DOHH2 (cell line): ENCODE results near the gene LGALS3BP.

ENCODE experiments used
- H3F3A ChIP-seq: fragments of 200-600 bp; sonication (generic), shearing (Covaris generic); 2 replicates; pipeline ENCODE4 v1.6.0; 2016; ENCODE audit warnings: antibody characterized with exemption, mild to moderate bottlenecking; ENCODE audit not compliant: control insufficient read depth, insufficient read depth
- H3K27ac ChIP-seq: fragments of 200-600 bp; sonication (generic); 2 replicates; pipeline ENCODE4 v1.5.1; 2014; ENCODE audit warnings: low read depth, mild to moderate bottlenecking, low read length, moderate library complexity
- H3K27me3 ChIP-seq: fragments of 200-600 bp; sonication (generic); 2 replicates; pipeline ENCODE4 v1.6.1; 2014; ENCODE audit warnings: mild to moderate bottlenecking, low read length, mixed read lengths; ENCODE audit not compliant: control insufficient read depth
- H3K36me3 ChIP-seq: fragments of 200-600 bp; sonication (generic); 2 replicates; pipeline ENCODE4 v1.6.1; 2014; ENCODE audit warnings: mild to moderate bottlenecking, low read length, moderate library complexity, mixed read lengths; ENCODE audit not compliant: control insufficient read depth
- H3K4me1 ChIP-seq: fragments of 200-600 bp; sonication (generic); 2 replicates; pipeline ENCODE4 v1.6.1; 2014; ENCODE audit warnings: mild to moderate bottlenecking, low read length, mixed read lengths; ENCODE audit not compliant: control insufficient read depth
- H3K4me2 ChIP-seq: fragments of 200-600 bp; sonication (generic); 2 replicates; pipeline ENCODE4 v1.6.0; 2014; ENCODE audit warnings: mild to moderate bottlenecking, low read length, moderate library complexity
- H3K4me3 ChIP-seq: fragments of 200-600 bp; sonication (generic); 2 replicates; pipeline ENCODE4 v1.5.1; 2014; ENCODE audit warnings: mild to moderate bottlenecking, low read length, mixed read lengths
- H3K79me2 ChIP-seq: fragments of 200-600 bp; sonication (generic); 2 replicates; pipeline ENCODE4 v1.6.1; 2014; ENCODE audit warnings: mild to moderate bottlenecking, low read length, mixed read lengths; ENCODE audit not compliant: control insufficient read depth
- H3K9me2 ChIP-seq: fragments of 200-600 bp; sonication (generic); replicated peaks from 2 replicates; pipeline ENCODE4 v1.6.1; 2014; ENCODE audit warnings: mild to moderate bottlenecking, low read length, mixed read lengths; ENCODE audit not compliant: control insufficient read depth
- H3K9me3 ChIP-seq: fragments of 200-600 bp; sonication (generic); 2 replicates; pipeline ENCODE4 v1.6.1; 2014; ENCODE audit warnings: antibody characterized with exemption, low read length, mixed read lengths; ENCODE audit not compliant: control insufficient read depth, insufficient read depth
- H4K20me1 ChIP-seq: fragments of 200-600 bp; sonication (generic); 2 replicates; pipeline ENCODE4 v1.6.0; 2014; ENCODE audit warnings: low read depth, mild to moderate bottlenecking, antibody characterized with exemption, low read length, moderate library complexity; ENCODE audit not compliant: control insufficient read depth, insufficient read depth
- EZH2phosphoT487 ChIP-seq: fragments of 200-600 bp; sonication (generic); IDR thresholded peaks from 2 replicates; pipeline ENCODE4 v1.6.1; 2017; ENCODE audit warnings: borderline replicate concordance, mild to moderate bottlenecking, antibody characterized with exemption, low read length, moderate library complexity, mixed read lengths
- TF ChIP-seq, protein P1 (sequence below): fragments of 200-600 bp; sonication (generic); IDR thresholded peaks from one replicate; pipeline ENCODE4 v1.5.1; 2014; ENCODE audit warnings: antibody characterized with exemption, mild to moderate bottlenecking, low read depth, low read length; ENCODE audit not compliant: poor library complexity, severe bottlenecking

Gene LGALS3BP, protein sequence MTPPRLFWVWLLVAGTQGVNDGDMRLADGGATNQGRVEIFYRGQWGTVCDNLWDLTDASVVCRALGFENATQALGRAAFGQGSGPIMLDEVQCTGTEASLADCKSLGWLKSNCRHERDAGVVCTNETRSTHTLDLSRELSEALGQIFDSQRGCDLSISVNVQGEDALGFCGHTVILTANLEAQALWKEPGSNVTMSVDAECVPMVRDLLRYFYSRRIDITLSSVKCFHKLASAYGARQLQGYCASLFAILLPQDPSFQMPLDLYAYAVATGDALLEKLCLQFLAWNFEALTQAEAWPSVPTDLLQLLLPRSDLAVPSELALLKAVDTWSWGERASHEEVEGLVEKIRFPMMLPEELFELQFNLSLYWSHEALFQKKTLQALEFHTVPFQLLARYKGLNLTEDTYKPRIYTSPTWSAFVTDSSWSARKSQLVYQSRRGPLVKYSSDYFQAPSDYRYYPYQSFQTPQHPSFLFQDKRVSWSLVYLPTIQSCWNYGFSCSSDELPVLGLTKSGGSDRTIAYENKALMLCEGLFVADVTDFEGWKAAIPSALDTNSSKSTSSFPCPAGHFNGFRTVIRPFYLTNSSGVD

DNA sequence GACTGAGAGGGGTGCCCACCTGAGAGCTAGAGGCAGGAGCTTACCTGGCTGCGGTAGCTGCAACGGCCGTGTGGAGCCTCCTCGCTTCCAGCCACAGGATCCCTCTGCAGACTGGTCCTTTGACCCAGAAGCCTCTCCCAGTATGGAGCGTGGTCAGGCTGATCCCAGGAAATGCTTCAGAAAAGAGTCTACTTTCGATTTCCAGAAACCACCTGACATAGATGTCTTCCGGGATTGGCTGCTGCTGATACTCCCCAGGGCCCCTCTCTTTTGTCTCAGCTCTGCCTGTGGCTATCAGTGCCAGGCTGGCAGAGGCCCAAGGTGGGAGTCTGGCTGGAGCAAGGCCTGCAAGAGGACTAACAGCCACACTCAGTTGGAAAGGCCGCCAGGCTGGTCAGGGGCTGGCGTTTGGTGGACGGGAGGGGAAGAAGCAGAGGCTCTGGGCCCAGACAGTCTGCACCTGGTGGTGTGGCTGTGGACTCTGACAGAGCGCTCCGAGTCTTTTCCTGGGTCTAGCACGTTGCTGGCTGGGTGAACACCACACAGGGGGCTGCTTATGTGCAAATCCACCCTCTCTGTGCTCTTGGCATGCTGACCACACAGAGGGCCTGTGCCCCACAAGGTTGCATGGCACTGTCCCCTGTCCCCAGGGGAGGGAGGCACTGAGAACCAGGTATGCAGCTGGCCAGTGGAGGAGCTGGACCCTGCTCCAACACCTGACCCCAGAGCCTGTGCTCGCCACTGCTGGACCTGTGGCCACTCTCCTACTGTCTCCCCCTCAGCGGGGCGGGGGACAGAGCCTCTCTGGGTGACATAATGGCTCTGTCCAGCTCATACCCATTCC is at the start of gene LGALS3BP:
Gene LGALS3BP, minus strand, starts transcription at position 144 of the 844 bp plus-strand sequence. CDS start 2,732 bp downstream, outside the sequence.
- Histone ChIP-seq H4K20me1 (no peaks in the 10 kb centered on the region), H3K9me3 (no peaks in the 10 kb centered on the region), H3K4me1 (peaks cover 16% of the 10 kb centered on the region), H3K27ac (no peak within 1 kb of the TSS), H3K9me2 (no peaks in the 10 kb centered on the region), H3K79me2 (no peaks in the 10 kb centered on the region), H3F3A (no peaks in the 10 kb centered on the region), H3K36me3 (no peaks in the 10 kb centered on the region), H3K4me3 (no peak within 1 kb of the TSS), H3K27me3 (no peaks in the 10 kb centered on the region), H3K4me2 (no peak within 1 kb of the TSS)
- no peak for TF ChIP-seq EZH2phosphoT487
- TF ChIP-seq, protein P1, sequence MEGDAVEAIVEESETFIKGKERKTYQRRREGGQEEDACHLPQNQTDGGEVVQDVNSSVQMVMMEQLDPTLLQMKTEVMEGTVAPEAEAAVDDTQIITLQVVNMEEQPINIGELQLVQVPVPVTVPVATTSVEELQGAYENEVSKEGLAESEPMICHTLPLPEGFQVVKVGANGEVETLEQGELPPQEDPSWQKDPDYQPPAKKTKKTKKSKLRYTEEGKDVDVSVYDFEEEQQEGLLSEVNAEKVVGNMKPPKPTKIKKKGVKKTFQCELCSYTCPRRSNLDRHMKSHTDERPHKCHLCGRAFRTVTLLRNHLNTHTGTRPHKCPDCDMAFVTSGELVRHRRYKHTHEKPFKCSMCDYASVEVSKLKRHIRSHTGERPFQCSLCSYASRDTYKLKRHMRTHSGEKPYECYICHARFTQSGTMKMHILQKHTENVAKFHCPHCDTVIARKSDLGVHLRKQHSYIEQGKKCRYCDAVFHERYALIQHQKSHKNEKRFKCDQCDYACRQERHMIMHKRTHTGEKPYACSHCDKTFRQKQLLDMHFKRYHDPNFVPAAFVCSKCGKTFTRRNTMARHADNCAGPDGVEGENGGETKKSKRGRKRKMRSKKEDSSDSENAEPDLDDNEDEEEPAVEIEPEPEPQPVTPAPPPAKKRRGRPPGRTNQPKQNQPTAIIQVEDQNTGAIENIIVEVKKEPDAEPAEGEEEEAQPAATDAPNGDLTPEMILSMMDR = no peak

DNA sequence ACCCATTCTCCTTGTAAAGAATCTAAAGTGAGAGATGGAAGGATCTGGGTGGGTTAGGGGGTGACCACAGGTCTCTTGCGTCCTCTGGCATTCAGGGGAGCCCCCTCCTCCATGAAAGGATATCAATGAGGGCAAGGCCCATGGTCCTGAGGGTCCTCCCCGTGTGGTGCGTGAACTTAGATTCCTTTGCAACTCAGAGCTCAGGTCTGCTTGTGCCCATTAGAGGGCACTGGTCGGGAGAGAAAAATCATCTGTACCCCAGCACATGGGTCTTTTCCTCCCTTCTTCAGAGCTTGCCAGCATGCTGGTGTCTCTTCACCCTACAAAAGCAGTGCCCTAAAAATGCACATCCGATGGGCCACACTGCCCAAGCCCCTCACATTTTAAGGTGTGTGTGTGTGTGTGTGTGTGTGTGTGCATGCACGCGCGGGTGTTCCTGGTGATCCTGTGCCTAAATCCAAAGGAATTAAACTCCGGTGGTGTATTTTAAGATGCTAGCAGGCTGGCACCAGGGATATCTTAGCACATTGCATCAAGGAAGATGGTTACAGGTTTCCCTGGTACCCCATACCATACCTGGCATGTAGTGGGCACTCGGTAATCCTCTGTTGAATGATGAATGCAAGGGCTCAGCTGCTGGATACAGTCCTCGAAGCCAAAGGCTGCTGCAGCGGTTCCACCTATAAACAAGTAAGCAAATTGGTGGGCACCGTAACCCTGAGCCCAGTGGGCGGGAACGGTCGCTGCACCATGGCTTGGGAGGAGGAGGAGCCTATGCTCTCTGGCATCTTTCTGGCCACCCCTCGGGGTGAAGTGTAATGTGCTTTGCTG is 49.0 kb upstream of the LGALS3BP start:
- peaks cover 36% of the 10 kb centered on the region for H3K27me3 ChIP-seq

DNA sequence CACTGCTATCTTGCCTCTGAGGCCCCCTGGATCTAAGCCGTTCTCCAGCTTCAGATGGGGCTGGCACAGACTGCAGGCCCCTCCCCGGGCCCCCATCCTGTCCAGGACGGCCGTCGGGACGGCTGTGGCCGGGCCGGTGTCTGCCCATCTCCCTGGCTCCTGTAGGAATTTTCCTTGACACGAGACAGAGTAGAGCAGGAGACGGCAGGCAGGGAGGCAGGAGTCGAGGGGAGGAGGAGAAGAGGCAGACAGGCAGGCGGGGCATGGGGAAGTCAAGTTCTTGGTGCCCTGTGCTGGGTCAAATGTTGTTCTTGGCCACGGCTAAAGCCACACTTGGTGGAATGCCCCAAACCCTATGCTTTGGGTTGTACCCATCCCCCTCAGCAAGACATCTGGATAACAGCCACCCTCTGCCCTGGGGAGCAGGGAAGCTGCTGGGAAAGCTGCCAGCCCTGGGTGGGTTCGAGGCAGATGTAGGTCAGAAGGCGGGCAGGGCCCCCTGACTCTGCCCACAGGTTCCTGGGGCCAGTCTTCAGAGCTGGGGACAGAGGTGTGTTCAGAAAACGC is 48.3 kb upstream of the LGALS3BP start:
- TF ChIP-seq, protein P1 = no peak
- TF ChIP-seq EZH2phosphoT487 = no peak
- Histone ChIP-seq H3K4me2 (no peak overlapping the region), H3K27ac (no peak overlapping the region), H3K27me3 (peaks cover 43% of the 10 kb centered on the region), H4K20me1 (no peaks in the 10 kb centered on the region), H3K4me1 (peaks cover 4% of the 10 kb centered on the region; the same call in 1 of the 2 replicates), H3K9me3 (no peaks in the 10 kb centered on the region), H3K79me2 (no peaks in the 10 kb centered on the region), H3F3A (no peaks in the 10 kb centered on the region), H3K4me3 (no peak overlapping the region), H3K36me3 (no peaks in the 10 kb centered on the region), H3K9me2 (no peaks in the 10 kb centered on the region)

More for the DNA sequence above, 49.0 kb upstream of the LGALS3BP start:
- Histone ChIP-seq H4K20me1 (no peaks in the 10 kb centered on the region), H3K79me2 (no peaks in the 10 kb centered on the region), H3F3A (no peaks in the 10 kb centered on the region), H3K4me1 (peaks cover 4% of the 10 kb centered on the region; the same call in 1 of the 2 replicates), H3K4me3 (no peak overlapping the region), H3K9me2 (no peaks in the 10 kb centered on the region), H3K36me3 (no peaks in the 10 kb centered on the region), H3K27ac (no peak overlapping the region), H3K4me2 (no peak overlapping the region), H3K9me3 (no peaks in the 10 kb centered on the region)
- TF ChIP-seq, protein P1 = no peak
